HepG2 (cell line): ENCODE data around the gene CLEC20A.

Experiments
- CTCF ChIP-seq: sonication (generic); formaldehyde crosslinking; IDR thresholded peaks from 2 replicates; pipeline ENCODE4 v1.5.0; 2020; ENCODE audit warnings: mild to moderate bottlenecking, missing genetic modification reagents, moderate library complexity
- MAX ChIP-seq: IDR thresholded peaks from 2 replicates; pipeline ENCODE4 v1.6.1; 2012; ENCODE audit warnings: inconsistent platforms
- MBD4 ChIP-seq: IDR thresholded peaks from 2 replicates; pipeline ENCODE4 v1.6.1; 2012; ENCODE audit warnings: low read length, inconsistent platforms, borderline replicate concordance

GRCh38 chr1:178527117-178527516, 30.4 kb upstream of the CLEC20A start:
- TF ChIP-seq MAX (no peak), MBD4 (no peak), CTCF (CRISPR knock-in tag) (no peak)
